ENCODE measurements around the gene ZBTB7A. TPM values are rescaled to one million over a fixed set of nuclear protein-coding genes. Genes with fewer than 3 reads are reported as not detected.

Gene ZBTB7A
- total RNA-seq, 1 experiment from 2014 or later = 25.9 TPM

- BruUV-seq (replicated peaks) = no TSS peak
- H3K27ac ChIP-seq (ENCODE audit: low read depth, low read length, poor library complexity, severe bottlenecking) = no peak overlapping the region
- H3K4me3 ChIP-seq (ENCODE audit: low read depth, low read length, poor library complexity, severe bottlenecking) = peak overlapping the region; percentile 86
- no peaks in the 10 kb centered on the region for H3K36me3 ChIP-seq (ENCODE audit: insufficient read depth, low read length, poor library complexity, severe bottlenecking)
- no peaks in the 10 kb centered on the region for H3K27me3 ChIP-seq (replicated peaks; ENCODE audit: insufficient read depth, low read depth, low read length, poor library complexity)
- no peak for DNase-seq (ENCODE audit: low spot score)
- ChIA-PET POLR2A (ENCODE audit: low non-redundant PET) (no interaction called here), CTCF (no interaction called here)
- TF ChIP-seq EZH2 (IDR thresholded peaks at IDR 0.05; ENCODE audit: borderline replicate concordance, low read depth, low read length, poor library complexity, severe bottlenecking) (no peak), CTCF (conservative IDR thresholded peaks at IDR 0.05; ENCODE audit: low read depth, low read length) (no peak)
- no peaks in the 10 kb centered on the region for H3K9me3 ChIP-seq (ENCODE audit: low read depth, low read length, poor library complexity, severe bottlenecking)
- intact Hi-C loops (cut with micrococcal nuclease; ENCODE audit: unreplicated experiment) = no loop called here
- peaks cover 4% of the 10 kb centered on the region for H3K4me1 ChIP-seq (ENCODE audit: insufficient read depth, low read length, poor library complexity, severe bottlenecking)
Observed at GRCh38 chr19:4068047-4068966, 1.6 kb upstream of the ZBTB7A start.

GRCh38 chr19:4067396-4068046 is 822 bp upstream of the ZBTB7A start:
- TF ChIP-seq EZH2 (IDR thresholded peaks at IDR 0.05; ENCODE audit: borderline replicate concordance, low read depth, low read length, poor library complexity, severe bottlenecking) (no peak), CTCF (conservative IDR thresholded peaks at IDR 0.05; ENCODE audit: low read depth, low read length) (no peak)
- Histone ChIP-seq H3K9me3 (ENCODE audit: low read depth, low read length, poor library complexity, severe bottlenecking) (no peaks in the 10 kb centered on the region), H3K27ac (ENCODE audit: low read depth, low read length, poor library complexity, severe bottlenecking) (peak overlapping the region; percentile 95), H3K4me3 (ENCODE audit: low read depth, low read length, poor library complexity, severe bottlenecking) (peak overlapping the region; percentile 86), H3K27me3 (replicated peaks; ENCODE audit: insufficient read depth, low read depth, low read length, poor library complexity) (no peaks in the 10 kb centered on the region), H3K36me3 (ENCODE audit: insufficient read depth, low read length, poor library complexity, severe bottlenecking) (peaks cover 1% of the 10 kb centered on the region), H3K4me1 (ENCODE audit: insufficient read depth, low read length, poor library complexity, severe bottlenecking) (peaks cover 11% of the 10 kb centered on the region)
- no TSS peak for BruUV-seq (replicated peaks)
- CTCF ChIA-PET = no interaction called here
- POLR2A ChIA-PET (ENCODE audit: low non-redundant PET) = interaction anchor here (0.6 kb wide), 1 partner anchor 314 kb away, joined by 6 read pairs; no protein-coding TSS in a partner anchor
- intact Hi-C loops (cut with micrococcal nuclease; ENCODE audit: unreplicated experiment) = no loop called here
- DNase-seq (ENCODE audit: low spot score) = peak; percentile 59

- peak overlapping the region; percentile 95 for H3K27ac ChIP-seq (ENCODE audit: low read depth, low read length, poor library complexity, severe bottlenecking)
- no peaks in the 10 kb centered on the region for H3K27me3 ChIP-seq (replicated peaks; ENCODE audit: insufficient read depth, low read depth, low read length, poor library complexity)
- H3K36me3 ChIP-seq (ENCODE audit: insufficient read depth, low read length, poor library complexity, severe bottlenecking) = peaks cover 3% of the 10 kb centered on the region
- TF ChIP-seq EZH2 (IDR thresholded peaks at IDR 0.05; ENCODE audit: borderline replicate concordance, low read depth, low read length, poor library complexity, severe bottlenecking) = no peak
- no peak for TF ChIP-seq CTCF (conservative IDR thresholded peaks at IDR 0.05; ENCODE audit: low read depth, low read length)
- peaks cover 11% of the 10 kb centered on the region for H3K4me1 ChIP-seq (ENCODE audit: insufficient read depth, low read length, poor library complexity, severe bottlenecking)
- no peaks in the 10 kb centered on the region for H3K9me3 ChIP-seq (ENCODE audit: low read depth, low read length, poor library complexity, severe bottlenecking)
- peak overlapping the region; percentile 86 for H3K4me3 ChIP-seq (ENCODE audit: low read depth, low read length, poor library complexity, severe bottlenecking)
- CTCF ChIA-PET = interaction anchor here (0.9 to 1.4 kb wide), 3 partner anchors 15 to 79 kb away, joined by 3 to 11 read pairs (median 4); no protein-coding TSS in a partner anchor
- BruUV-seq (replicated peaks) = no TSS peak
- no peak for DNase-seq (ENCODE audit: low spot score)
- intact Hi-C loops (cut with micrococcal nuclease; ENCODE audit: unreplicated experiment) = no loop called here
- POLR2A ChIA-PET (ENCODE audit: low non-redundant PET) = interaction anchor here (0.6 kb wide), 1 partner anchor 80 kb away, joined by 6 read pairs; no protein-coding TSS in a partner anchor
Observed at GRCh38 chr19:4066176-4066606, 508 bp downstream of the ZBTB7A start.

All from A673 (cell line).